ENCODE data around the gene RPRD1B. TPM values are rescaled to one million over a fixed set of nuclear protein-coding genes. Genes with fewer than 3 reads are reported as not detected.

The RPRD1B gene
- total and polyA plus RNA-seq, 5 experiments from 2014 or later: 2.9 to 48.1 (median 4.9) TPM

- Mint-ChIP-seq H3K4me3 (no peak overlapping the region), H3K27me3 (peaks cover 0 to 2% (median 0%) of the 10 kb centered on the region in 5 donors), H3K9me3 (no peaks in the 10 kb centered on the region), H3K27ac (no peak overlapping the region), H3K4me1 (no peaks in the 10 kb centered on the region), H3K36me3 (no peaks in the 10 kb centered on the region)
- ATAC-seq (no peak), DNase-seq (peak in 1 of 10 donors; percentile 41)
- POLR2A ChIA-PET: no interaction called here
These were observed 92.8 kb downstream of the RPRD1B start for GRCh38 chr20:38126146-38126921.

GRCh38 chr20:38126932-38127621 lies 93.5 kb downstream of the RPRD1B start:
- Mint-ChIP-seq H3K4me3 (no peak overlapping the region), H3K36me3 (no peaks in the 10 kb centered on the region), H3K4me1 (no peaks in the 10 kb centered on the region)

GRCh38 chr20:38127920-38128528 lies 94.5 kb downstream of the RPRD1B start:
- Mint-ChIP-seq H3K27ac (no peak overlapping the region), H3K9me3 (no peaks in the 10 kb centered on the region), H3K4me1 (no peaks in the 10 kb centered on the region), H3K4me3 (no peak overlapping the region), H3K36me3 (no peaks in the 10 kb centered on the region), H3K27me3 (peaks cover 0 to 2% (median 0%) of the 10 kb centered on the region in 5 donors)
- POLR2A ChIA-PET: no interaction called here
- ATAC-seq (no peak), DNase-seq (peak in 1 of 10 donors; percentile 4)

More at GRCh38 chr20:38126932-38127621, 93.5 kb downstream of the RPRD1B start:
- POLR2A ChIA-PET: no interaction called here
- no peak overlapping the region for H3K27ac Mint-ChIP-seq
- H3K27me3 Mint-ChIP-seq: peaks cover 0 to 2% (median 0%) of the 10 kb centered on the region in 5 donors
- DNase-seq: peak in 1 of 10 donors; percentile 14
- no peak for ATAC-seq
- H3K9me3 Mint-ChIP-seq: no peaks in the 10 kb centered on the region

GRCh38 chr20:38128691-38129090 lies 95.1 kb downstream of the RPRD1B start:
- H3K4me3 Mint-ChIP-seq: no peak overlapping the region
- DNase-seq: peak in 1 of 10 donors; percentile 42
- H3K4me1 Mint-ChIP-seq: peaks cover 0 to 2% (median 0%) of the 10 kb centered on the region in 4 donors
- no peaks in the 10 kb centered on the region for H3K9me3 Mint-ChIP-seq
- H3K27me3 Mint-ChIP-seq: peaks cover 0 to 2% (median 0%) of the 10 kb centered on the region in 5 donors
- no peak overlapping the region for H3K27ac Mint-ChIP-seq
- POLR2A ChIA-PET: no interaction called here
- H3K36me3 Mint-ChIP-seq: no peaks in the 10 kb centered on the region
- no peak for ATAC-seq

GRCh38 chr20:38129248-38129865 lies 95.8 kb downstream of the RPRD1B start:
- Mint-ChIP-seq H3K27me3 (peaks cover 0 to 2% (median 0%) of the 10 kb centered on the region in 5 donors), H3K9me3 (no peaks in the 10 kb centered on the region), H3K4me3 (no peak overlapping the region), H3K4me1 (peaks cover 0 to 4% (median 2%) of the 10 kb centered on the region in 4 donors), H3K27ac (no peak overlapping the region), H3K36me3 (no peaks in the 10 kb centered on the region)
- POLR2A ChIA-PET: no interaction called here
- no peak for ATAC-seq
- peak in 1 of 10 donors; percentile 23 for DNase-seq

GRCh38 chr20:38129893-38130609 lies 96.5 kb downstream of the RPRD1B start:
- DNase-seq (peak in 1 of 10 donors; percentile 14), ATAC-seq (no peak)
- POLR2A ChIA-PET: no interaction called here
- no peak overlapping the region for H3K27ac Mint-ChIP-seq
- H3K27me3 Mint-ChIP-seq: peaks cover 0 to 2% (median 0%) of the 10 kb centered on the region in 5 donors
- H3K4me3 Mint-ChIP-seq: no peak overlapping the region
- no peaks in the 10 kb centered on the region for H3K9me3 Mint-ChIP-seq
- no peaks in the 10 kb centered on the region for H3K36me3 Mint-ChIP-seq
- peaks cover 4 to 7% (median 6%) of the 10 kb centered on the region in 4 donors for H3K4me1 Mint-ChIP-seq

GRCh38 chr20:38130687-38131587 lies 97.4 kb downstream of the RPRD1B start:
- Mint-ChIP-seq H3K27ac (peak overlapping the region in 1 of 10 donors; percentile 48), H3K9me3 (no peaks in the 10 kb centered on the region), H3K4me1 (peaks cover 4 to 7% (median 6%) of the 10 kb centered on the region in 4 donors), H3K4me3 (no peak overlapping the region), H3K27me3 (peaks cover 0 to 2% (median 0%) of the 10 kb centered on the region in 5 donors), H3K36me3 (no peaks in the 10 kb centered on the region)
- DNase-seq (peak in 1 of 10 donors; percentile 52), ATAC-seq (no peak)
- POLR2A ChIA-PET: no interaction called here

- DNase-seq (peak in 1 of 10 donors; percentile 37), ATAC-seq (no peak)
- Mint-ChIP-seq H3K9me3 (no peaks in the 10 kb centered on the region), H3K36me3 (no peaks in the 10 kb centered on the region), H3K4me1 (peaks cover 4 to 7% (median 6%) of the 10 kb centered on the region in 4 donors), H3K27me3 (peaks cover 0 to 2% (median 0%) of the 10 kb centered on the region in 5 donors), H3K4me3 (no peak overlapping the region), H3K27ac (no peak overlapping the region)
- POLR2A ChIA-PET: no interaction called here
These were observed 98.1 kb downstream of the RPRD1B start for GRCh38 chr20:38131588-38132121.

GRCh38 chr20:38132156-38132909 lies 98.8 kb downstream of the RPRD1B start:
- DNase-seq: peak in 1 of 10 donors; percentile 55
- no peaks in the 10 kb centered on the region for H3K9me3 Mint-ChIP-seq
- H3K4me3 Mint-ChIP-seq: no peak overlapping the region
- POLR2A ChIA-PET: no interaction called here
- no peaks in the 10 kb centered on the region for H3K36me3 Mint-ChIP-seq
- H3K27me3 Mint-ChIP-seq: peaks cover 0 to 2% (median 0%) of the 10 kb centered on the region in 5 donors
- ATAC-seq: no peak
- peaks cover 4 to 7% (median 6%) of the 10 kb centered on the region in 4 donors for H3K4me1 Mint-ChIP-seq
- peak overlapping the region in 1 of 10 donors; percentile 24 for H3K27ac Mint-ChIP-seq

GRCh38 chr20:38132910-38133501 lies 99.5 kb downstream of the RPRD1B start:
- POLR2A ChIA-PET: no interaction called here
- peaks cover 4 to 7% (median 6%) of the 10 kb centered on the region in 4 donors for H3K4me1 Mint-ChIP-seq
- H3K27ac Mint-ChIP-seq: no peak overlapping the region
- no peak overlapping the region for H3K4me3 Mint-ChIP-seq
- no peaks in the 10 kb centered on the region for H3K36me3 Mint-ChIP-seq
- H3K9me3 Mint-ChIP-seq: no peaks in the 10 kb centered on the region
- peaks cover 0 to 2% (median 0%) of the 10 kb centered on the region in 5 donors for H3K27me3 Mint-ChIP-seq
- peak in 1 of 10 donors; percentile 13 for DNase-seq
- no peak for ATAC-seq
